WERI-Rb-1 (cell line): Measurements from ENCODE around the gene MYO10.

Source experiments
- DNase-seq: peaks from one replicate; pipeline ENCODE4 v3.0.0-alpha.2; 2020
- H3K27ac ChIP-seq: fragments of 250-450 bp; sonication (Bioruptor Pico); 2 replicates; pipeline ENCODE4 v1.5.1; 2020; ENCODE audit warnings: mild to moderate bottlenecking, moderate library complexity
- H3K27me3 ChIP-seq: fragments of 250-450 bp; sonication (Bioruptor Pico); 2 replicates; pipeline ENCODE4 v1.5.1; 2021; ENCODE audit warnings: mild to moderate bottlenecking, low read depth, moderate library complexity; ENCODE audit not compliant: insufficient read depth, severe bottlenecking
- H3K36me3 ChIP-seq: fragments of 250-450 bp; sonication (Bioruptor Pico); 2 replicates; pipeline ENCODE4 v1.5.1; 2020; ENCODE audit warnings: mild to moderate bottlenecking, moderate library complexity
- H3K4me3 ChIP-seq: 2 replicates; pipeline ENCODE4 v1.5.1; 2011; ENCODE audit warnings: low read depth, mild to moderate bottlenecking, control low read depth, low read length
- H3K9me3 ChIP-seq: fragments of 250-450 bp; sonication (Bioruptor Pico); 2 replicates; pipeline ENCODE4 v1.5.1; 2021; ENCODE audit warnings: mild to moderate bottlenecking, moderate library complexity; ENCODE audit not compliant: severe bottlenecking
- CTCF ChIP-seq: IDR thresholded peaks from 2 replicates; pipeline ENCODE4 v1.5.1; 2011; ENCODE audit warnings: low read depth, mild to moderate bottlenecking, control low read depth, inconsistent platforms, low read length

The MYO10 gene

GRCh38 chr5:16871746-16872339 lies 64.2 kb downstream of the MYO10 start:
- no peak overlapping the region for H3K4me3 ChIP-seq
- H3K36me3 ChIP-seq, result peaks cover 38% of the 10 kb centered on the region
- TF ChIP-seq CTCF, result no peak
- H3K27me3 ChIP-seq, result no peaks in the 10 kb centered on the region
- no peak for DNase-seq
- H3K27ac ChIP-seq, result no peak overlapping the region
- H3K9me3 ChIP-seq, result peaks cover 15% of the 10 kb centered on the region

DNA sequence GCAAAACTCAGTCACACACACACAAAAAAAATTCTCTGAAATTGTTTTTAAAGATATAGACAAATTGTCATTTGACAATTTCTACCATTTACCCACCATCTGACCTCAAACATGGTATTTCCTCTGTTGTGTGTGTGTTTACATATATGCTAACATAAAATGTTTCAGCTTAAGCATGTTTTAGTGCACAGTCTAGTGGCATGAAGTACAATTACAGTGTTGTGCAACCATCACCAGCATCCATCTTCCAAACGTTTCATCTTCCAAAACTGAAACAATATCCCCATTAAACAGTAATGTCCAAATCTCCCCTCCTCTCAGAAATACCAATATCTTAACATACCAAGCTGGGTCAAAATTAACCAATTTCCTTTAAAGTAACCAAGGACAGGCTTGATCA lies 65.2 kb downstream of the MYO10 start:
- no peaks in the 10 kb centered on the region for H3K27me3 ChIP-seq
- no peak overlapping the region for H3K4me3 ChIP-seq
- DNase-seq, result no peak
- no peak overlapping the region for H3K27ac ChIP-seq
- H3K9me3 ChIP-seq, result peaks cover 15% of the 10 kb centered on the region
- TF ChIP-seq CTCF, result no peak
- peaks cover 31% of the 10 kb centered on the region for H3K36me3 ChIP-seq

GRCh38 chr5:16869821-16870796 lies 66.0 kb downstream of the MYO10 start:
- no peak overlapping the region for H3K27ac ChIP-seq

GRCh38 chr5:16867577-16867953 lies 68.5 kb downstream of the MYO10 start:
- Histone ChIP-seq H3K4me3 (no peak overlapping the region), H3K9me3 (peaks cover 1% of the 10 kb centered on the region), H3K27ac (no peak overlapping the region), H3K36me3 (peaks cover 5% of the 10 kb centered on the region; the same call in 1 of the 2 replicates), H3K27me3 (no peaks in the 10 kb centered on the region)
- DNase-seq, result no peak
- no peak for TF ChIP-seq CTCF

More at GRCh38 chr5:16869821-16870796, 66.0 kb downstream of the MYO10 start:
- H3K27me3 ChIP-seq, result no peaks in the 10 kb centered on the region
- TF ChIP-seq CTCF, result no peak
- no peak for DNase-seq
- H3K4me3 ChIP-seq, result no peak overlapping the region
- H3K9me3 ChIP-seq, result peaks cover 15% of the 10 kb centered on the region
- H3K36me3 ChIP-seq, result peaks cover 27% of the 10 kb centered on the region

- H3K27ac ChIP-seq, result peak overlapping the region; percentile 16
- no peak for TF ChIP-seq CTCF
- H3K4me3 ChIP-seq, result no peak overlapping the region
Observed at GRCh38 chr5:16866795-16867576, 69.1 kb downstream of the MYO10 start.

More at GRCh38 chr5:16866795-16867576, 69.1 kb downstream of the MYO10 start:
- peak; percentile 29 for DNase-seq
- H3K36me3 ChIP-seq, result no peaks in the 10 kb centered on the region; the same call in 1 of the 2 replicates
- no peaks in the 10 kb centered on the region for H3K27me3 ChIP-seq
- no peaks in the 10 kb centered on the region for H3K9me3 ChIP-seq
